WTC11 (cell line): ENCODE data around the gene ESR2. TPM values are rescaled to one million over a fixed set of nuclear protein-coding genes. Genes with fewer than 3 reads are reported as not detected.

Experiments used
- ATAC-seq: fragments of 200-7000 bp; cut with Tn5 transposase; 2 replicates; pipeline ENCODE4 v1.10.0; 2021; ENCODE audit warnings: mild to moderate bottlenecking, moderate library complexity
- CTCF ChIA-PET: fragments of 300-600 bp; sonication (Branson Sonifier 250); formaldehyde crosslinking; loops from one replicate; lab custom pipeline; 2021; ENCODE audit warnings: antibody characterized with exemption; lab: Charles Lee
- POLR2A ChIA-PET: fragments of 350-600 bp; sonication (Branson Sonifier 250); formaldehyde crosslinking; loops from one replicate; lab custom pipeline; 2021; ENCODE audit warnings: antibody characterized with exemption; lab: Charles Lee
- DNase-seq: peaks from one replicate; pipeline ENCODE4 v3.0.0; 2021; ENCODE audit warnings: low spot score
- H3K27ac Mint-ChIP-seq: 2 replicates; pipeline ENCODE4 v1.8.0; 2021; ENCODE audit warnings: mixed read lengths
- H3K27me3 Mint-ChIP-seq: 2 replicates; pipeline ENCODE4 v1.8.0; 2021; ENCODE audit warnings: low read depth, mild to moderate bottlenecking, moderate library complexity, mixed read lengths
- H3K36me3 Mint-ChIP-seq: 2 replicates; pipeline ENCODE4 v1.8.0; 2021; ENCODE audit warnings: mixed read lengths
- H3K4me1 Mint-ChIP-seq: 2 replicates; pipeline ENCODE4 v1.8.0; 2022; ENCODE audit warnings: mixed read lengths
- H3K4me3 Mint-ChIP-seq: 2 replicates; pipeline ENCODE4 v1.8.0; 2021; ENCODE audit warnings: mild to moderate bottlenecking, moderate library complexity, mixed read lengths
- H3K9me3 Mint-ChIP-seq: 2 replicates; pipeline ENCODE4 v1.8.0; 2021; ENCODE audit warnings: mixed read lengths
- AFF4 ChIP-seq: sonication (generic); formaldehyde crosslinking; IDR thresholded peaks from 2 replicates; pipeline ENCODE4 v1.8.1; 2023; ENCODE audit warnings: mild to moderate bottlenecking, missing genetic modification reagents, borderline replicate concordance
- AR ChIP-seq: fragments of 250-450 bp; sonication (Bioruptor Pico); IDR thresholded peaks from 2 replicates; pipeline ENCODE4 v1.9.0; 2021; ENCODE audit warnings: mild to moderate bottlenecking
- ATF2 ChIP-seq: sonication (generic); formaldehyde crosslinking; IDR thresholded peaks from 2 replicates; pipeline ENCODE4 v1.8.1; 2022; ENCODE audit warnings: low read depth, missing genetic modification reagents, borderline replicate concordance
- E2F1 ChIP-seq: sonication (generic); formaldehyde crosslinking; IDR thresholded peaks from 2 replicates; pipeline ENCODE4 v1.8.0; 2022; ENCODE audit warnings: mild to moderate bottlenecking, missing genetic modification reagents
- EMX1 ChIP-seq: fragments of 250-450 bp; sonication (Bioruptor Pico); IDR thresholded peaks from 2 replicates; pipeline ENCODE4 v1.8.0; 2021; ENCODE audit warnings: mild to moderate bottlenecking
- GABPB1 ChIP-seq: sonication (generic); formaldehyde crosslinking; IDR thresholded peaks from 2 replicates; pipeline ENCODE4 v1.8.1; 2023; ENCODE audit warnings: mild to moderate bottlenecking, missing genetic modification reagents
- MLX ChIP-seq: sonication (generic); formaldehyde crosslinking; IDR thresholded peaks from 2 replicates; pipeline ENCODE4 v1.8.1; 2023; ENCODE audit warnings: mild to moderate bottlenecking, missing genetic modification reagents, moderate library complexity
- NFATC4 ChIP-seq: fragments of 250-450 bp; sonication (Bioruptor Pico); IDR thresholded peaks from 2 replicates; pipeline ENCODE4 v1.9.0; 2021; ENCODE audit warnings: mild to moderate bottlenecking
- NFE2L1 ChIP-seq: sonication (generic); formaldehyde crosslinking; IDR thresholded peaks from 2 replicates; pipeline ENCODE4 v1.8.1; 2023; ENCODE audit warnings: missing genetic modification reagents
- PREB ChIP-seq: sonication (generic); formaldehyde crosslinking; IDR thresholded peaks from 2 replicates; pipeline ENCODE4 v1.8.1; 2022; ENCODE audit warnings: mild to moderate bottlenecking, missing genetic modification reagents, moderate library complexity, borderline replicate concordance
- RELA ChIP-seq: sonication (generic); formaldehyde crosslinking; IDR thresholded peaks from 2 replicates; pipeline ENCODE4 v1.8.1; 2022; ENCODE audit warnings: missing genetic modification reagents, mild to moderate bottlenecking, borderline replicate concordance
- SMAD4 ChIP-seq: sonication (generic); formaldehyde crosslinking; IDR thresholded peaks from 2 replicates; pipeline ENCODE4 v1.8.0; 2022; ENCODE audit warnings: mild to moderate bottlenecking, missing genetic modification reagents
- TP53 ChIP-seq: sonication (generic); formaldehyde crosslinking; IDR thresholded peaks from 2 replicates; pipeline ENCODE4 v1.8.1; 2023; ENCODE audit warnings: mild to moderate bottlenecking, missing genetic modification reagents
- ZBTB43 ChIP-seq: sonication (generic); formaldehyde crosslinking; IDR thresholded peaks from 2 replicates; pipeline ENCODE4 v1.8.1; 2023; ENCODE audit warnings: mild to moderate bottlenecking, missing genetic modification reagents
- ZNF121 ChIP-seq: sonication (generic); formaldehyde crosslinking; IDR thresholded peaks from 2 replicates; pipeline ENCODE4 v1.8.0; 2023; ENCODE audit warnings: missing genetic modification reagents
- ZNF416 ChIP-seq: fragments of 250-450 bp; sonication (Bioruptor Pico); IDR thresholded peaks from 2 replicates; pipeline ENCODE4 v1.9.0; 2021; ENCODE audit warnings: mild to moderate bottlenecking, inconsistent platforms
- ZSCAN18 ChIP-seq: fragments of 250-450 bp; sonication (Bioruptor Pico); IDR thresholded peaks from 2 replicates; pipeline ENCODE4 v2.1.2; 2022; ENCODE audit warnings: mild to moderate bottlenecking, moderate library complexity
- total RNA-seq: library from RNA; stranded (reverse); gene quantifications from 3 replicates; pipeline ENCODE4 v1.2.3, GENCODE V29; 2021

Gene ESR2
- total RNA-seq, 1 experiment from 2014 or later: 0.50 TPM

- H3K27ac Mint-ChIP-seq: no peak overlapping the region
- no peak overlapping the region for H3K4me3 Mint-ChIP-seq
- peaks cover 52% of the 10 kb centered on the region for H3K36me3 Mint-ChIP-seq
- DNase-seq (no peak), ATAC-seq (no peak)
- no peaks in the 10 kb centered on the region for H3K27me3 Mint-ChIP-seq
- ChIA-PET CTCF (interaction anchor here (1.0 to 1.2 kb wide), 2 partner anchors 70 to 78 kb away, joined by 3 read pairs; no protein-coding TSS in a partner anchor), POLR2A (no interaction called here)
- no peak for TF ChIP-seq PREB (CRISPR knock-in tag)
- no peak for TF ChIP-seq E2F1 (CRISPR knock-in tag)
- no peaks in the 10 kb centered on the region for H3K4me1 Mint-ChIP-seq
- H3K9me3 Mint-ChIP-seq: no peaks in the 10 kb centered on the region
These were observed 68.9 kb downstream of the ESR2 start for GRCh38 chr14:64225151-64225757.

- POLR2A ChIA-PET: no interaction called here
- DNase-seq: no peak
- no peak; the same call in 1 of the 2 replicates for ATAC-seq
- Mint-ChIP-seq H3K27ac (no peak overlapping the region; the same call in 1 of the 2 replicates), H3K36me3 (peaks cover 69% of the 10 kb centered on the region), H3K27me3 (no peaks in the 10 kb centered on the region), H3K9me3 (no peaks in the 10 kb centered on the region), H3K4me1 (no peaks in the 10 kb centered on the region), H3K4me3 (no peak overlapping the region)
- CTCF ChIA-PET: interaction anchor here (1.5 kb wide), 1 partner anchor 82 kb away, joined by 5 read pairs; no protein-coding TSS in a partner anchor
- no peak for TF ChIP-seq AR (CRISPR knock-in tag)
- no peak for TF ChIP-seq TP53 (CRISPR knock-in tag)
- TF ChIP-seq ZBTB43 (CRISPR knock-in tag): no peak
- no peak for TF ChIP-seq NFATC4 (CRISPR knock-in tag)
- TF ChIP-seq EMX1: no peak
- TF ChIP-seq RELA (CRISPR knock-in tag): no peak
- no peak for TF ChIP-seq ZSCAN18
- no peak for TF ChIP-seq E2F1 (CRISPR knock-in tag)
- no peak for TF ChIP-seq ZNF416 (CRISPR knock-in tag)
- no peak for TF ChIP-seq AFF4 (CRISPR knock-in tag)
- TF ChIP-seq GABPB1 (CRISPR knock-in tag): no peak
- TF ChIP-seq ZNF121: no peak
- no peak for TF ChIP-seq NFE2L1
- no peak for TF ChIP-seq MLX (CRISPR knock-in tag)
- TF ChIP-seq SMAD4 (CRISPR knock-in tag): no peak
- no peak for TF ChIP-seq ATF2
These were observed 72.7 kb downstream of the ESR2 start for GRCh38 chr14:64221391-64222003.
